Astrocyte (in vitro differentiated cells and primary cell): ENCODE results near the gene RANBP2.

Source experiments
- CTCF ChIP-seq: IDR thresholded peaks from 2 replicates; pipeline ENCODE4 v1.5.1; 2011; ENCODE audit warnings: low read depth, mild to moderate bottlenecking, inconsistent platforms, low read length, moderate library complexity; ENCODE audit not compliant: insufficient read depth
- EZH2 ChIP-seq: IDR thresholded peaks from 2 replicates; pipeline ENCODE4 v1.6.1; 2012; ENCODE audit warnings: mild to moderate bottlenecking, low read length, inconsistent platforms; ENCODE audit not compliant: insufficient read depth

- TF ChIP-seq CTCF (no peak), EZH2 (no peak)
Observed at GRCh38 chr2:108825254-108825653, 106.0 kb downstream of the RANBP2 start.
